Measurements from ENCODE around the gene CASTOR2.
"Not testable (repeated sequence)": the region's sequence is repeated elsewhere in the genome, so short reads cannot be mapped to it uniquely, and the experiment has no call there.

CASTOR2 gene

DNA sequence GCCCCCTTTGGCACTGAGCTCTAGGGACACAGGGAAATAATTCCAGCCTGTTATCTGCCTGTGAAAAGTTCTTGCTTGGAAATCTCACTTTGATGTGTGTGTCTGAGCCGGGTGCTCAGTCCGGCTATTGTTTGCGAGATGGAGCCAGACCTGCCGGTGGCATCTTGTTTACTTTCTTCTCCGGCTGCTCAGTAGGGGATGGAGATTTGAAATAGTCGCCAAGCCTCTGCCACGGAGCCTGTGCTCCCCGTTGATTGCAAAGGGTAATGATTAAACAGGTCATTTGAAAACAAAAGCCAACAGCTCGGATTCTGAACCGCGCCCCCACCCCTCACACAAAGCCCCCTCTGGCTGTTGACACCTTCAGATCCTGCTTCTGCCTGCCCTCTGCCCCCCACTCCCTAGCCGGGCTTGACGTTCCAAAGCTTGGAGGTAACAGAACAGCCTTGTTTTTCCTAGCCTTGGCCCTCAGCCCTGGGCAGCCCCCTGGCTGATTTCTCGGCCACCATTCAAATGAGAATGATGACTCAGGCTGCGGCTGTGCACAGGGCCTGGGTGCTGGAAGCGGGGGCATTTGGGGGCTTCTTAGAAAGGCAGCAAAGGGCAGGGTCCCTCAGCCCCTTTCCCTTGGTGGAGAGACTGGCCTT lies 1.8 kb downstream of the CASTOR2 start:
- H3K36me3 Mint-ChIP-seq (ENCODE audit: insufficient read depth); H3K27me3 Mint-ChIP-seq; H3K4me1 Mint-ChIP-seq (ENCODE audit: low read depth in 2 of 2); H3K27ac Mint-ChIP-seq; ATAC-seq (replicated peaks); H3K9me3 Mint-ChIP-seq; DNase-seq; H3K4me3 Mint-ChIP-seq: not testable (repeated sequence)

DNA sequence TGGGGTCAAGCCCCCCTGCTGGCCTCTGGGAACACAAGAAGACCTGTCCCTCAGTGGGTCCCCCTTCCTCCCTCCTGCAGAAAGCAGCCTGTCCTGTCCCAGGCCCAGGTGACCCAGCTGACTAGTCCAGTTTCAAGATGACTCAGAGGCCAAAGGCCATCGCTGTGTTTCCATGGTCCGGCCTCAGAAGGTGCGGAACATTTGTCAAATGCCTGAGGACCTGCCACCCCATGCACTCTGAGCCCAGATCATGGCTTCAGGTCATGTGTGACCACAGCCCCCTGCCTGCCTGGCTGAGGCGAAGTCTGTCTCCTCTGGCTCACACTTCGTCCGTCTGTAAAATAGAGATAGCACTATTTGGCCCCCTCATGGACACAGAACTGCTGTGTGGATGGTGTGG lies 2.4 kb downstream of the CASTOR2 start:
- not testable (repeated sequence) for H3K27ac Mint-ChIP-seq; H3K4me1 Mint-ChIP-seq (ENCODE audit: low read depth in 2 of 2); H3K36me3 Mint-ChIP-seq (ENCODE audit: insufficient read depth); ATAC-seq (replicated peaks); H3K4me3 Mint-ChIP-seq; H3K27me3 Mint-ChIP-seq; DNase-seq; H3K9me3 Mint-ChIP-seq

DNA sequence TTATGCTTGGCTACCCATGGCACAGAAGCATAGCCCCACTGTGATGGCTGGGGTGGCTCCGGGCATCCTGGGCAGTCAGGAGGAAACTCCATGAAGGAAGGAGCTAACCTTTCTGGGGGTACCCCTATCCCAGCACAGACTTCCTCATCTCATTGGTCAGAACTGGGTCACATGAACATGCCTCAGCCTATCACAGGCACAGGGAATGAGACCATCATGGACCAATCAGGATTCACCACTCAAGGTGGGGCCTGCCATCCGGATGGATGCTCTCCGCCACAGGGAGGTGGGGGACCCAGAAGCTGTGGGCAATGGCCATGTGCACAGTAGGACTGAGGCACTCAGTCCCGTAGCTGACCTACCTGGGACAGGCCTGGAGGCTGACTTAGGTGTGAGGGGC lies 6.9 kb downstream of the CASTOR2 start:
- not testable (repeated sequence) for H3K4me3 Mint-ChIP-seq

DNA sequence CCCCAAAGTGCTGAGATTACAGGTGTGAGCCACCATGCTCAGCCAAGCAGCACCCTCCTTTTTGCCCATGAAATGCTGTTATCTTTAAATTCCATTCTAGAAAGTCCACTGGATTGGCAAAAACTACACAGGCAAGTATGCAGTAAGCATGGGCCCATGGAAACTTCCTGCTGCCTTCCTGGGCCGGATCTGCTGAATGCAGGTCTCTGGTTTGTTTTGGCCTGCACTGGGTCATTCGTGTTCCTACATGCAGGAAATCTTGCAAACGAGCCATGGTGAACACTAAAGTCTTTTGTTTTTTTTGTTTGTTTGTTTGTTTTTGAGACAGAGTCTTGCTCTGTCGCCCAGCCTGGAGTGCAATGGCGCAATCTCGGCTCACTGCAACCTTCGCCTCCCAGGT lies 7.9 kb downstream of the CASTOR2 start:
- not testable (repeated sequence) for DNase-seq; ATAC-seq (replicated peaks); H3K27ac Mint-ChIP-seq; H3K36me3 Mint-ChIP-seq (ENCODE audit: insufficient read depth); H3K27me3 Mint-ChIP-seq; H3K4me1 Mint-ChIP-seq (ENCODE audit: low read depth in 2 of 2); H3K9me3 Mint-ChIP-seq; H3K4me3 Mint-ChIP-seq

More for the DNA sequence above, 6.9 kb downstream of the CASTOR2 start:
- H3K36me3 Mint-ChIP-seq (ENCODE audit: insufficient read depth); DNase-seq; H3K27ac Mint-ChIP-seq; H3K4me1 Mint-ChIP-seq (ENCODE audit: low read depth in 2 of 2); H3K27me3 Mint-ChIP-seq; H3K9me3 Mint-ChIP-seq; ATAC-seq (replicated peaks): not testable (repeated sequence)

DNA sequence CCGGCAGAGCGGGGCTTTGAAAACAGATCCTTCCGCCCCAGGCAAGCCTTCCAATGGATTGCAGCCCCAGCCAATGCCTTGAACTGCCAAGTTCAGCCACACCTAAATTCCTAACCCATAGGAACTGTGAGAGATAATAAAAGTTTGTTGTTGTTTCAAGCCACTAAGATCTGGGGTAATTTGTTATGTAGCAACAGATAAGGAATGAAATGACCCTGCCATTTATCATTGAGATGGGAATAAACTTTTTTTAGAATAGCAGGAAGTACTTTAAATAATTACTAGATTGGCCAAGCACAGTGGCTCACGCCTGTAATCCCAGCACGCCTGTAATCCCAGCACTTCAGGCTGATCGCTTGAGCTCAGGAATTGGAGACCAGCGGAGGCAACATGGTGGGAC lies 11.5 kb downstream of the CASTOR2 start:
- H3K4me1 Mint-ChIP-seq (ENCODE audit: low read depth in 2 of 2); H3K36me3 Mint-ChIP-seq (ENCODE audit: insufficient read depth); H3K27me3 Mint-ChIP-seq; H3K9me3 Mint-ChIP-seq; H3K4me3 Mint-ChIP-seq; ATAC-seq (replicated peaks); DNase-seq; H3K27ac Mint-ChIP-seq: not testable (repeated sequence)

DNA sequence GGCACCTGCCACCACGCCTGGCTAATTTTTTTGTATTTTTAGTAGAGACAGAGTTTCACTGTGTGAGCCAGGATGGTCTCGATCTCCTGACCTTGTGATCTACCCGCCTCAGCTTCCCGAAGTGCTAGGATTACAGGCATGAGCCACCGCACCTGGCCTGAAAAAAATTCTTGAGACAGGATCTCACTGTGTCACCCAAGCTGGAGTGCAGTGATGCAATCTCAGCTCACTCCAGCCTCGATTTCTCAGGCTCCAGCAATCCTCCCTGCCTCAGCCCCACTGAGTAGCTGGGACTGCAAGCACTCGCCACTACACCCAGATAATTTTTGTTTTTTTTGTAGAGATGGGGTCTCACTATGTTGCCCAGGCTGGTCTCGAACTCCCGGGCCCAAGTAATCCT lies 13.0 kb downstream of the CASTOR2 start:
- DNase-seq; ATAC-seq (replicated peaks); H3K36me3 Mint-ChIP-seq (ENCODE audit: insufficient read depth); H3K9me3 Mint-ChIP-seq; H3K27ac Mint-ChIP-seq; H3K4me1 Mint-ChIP-seq (ENCODE audit: low read depth in 2 of 2); H3K27me3 Mint-ChIP-seq; H3K4me3 Mint-ChIP-seq: not testable (repeated sequence)

DNA sequence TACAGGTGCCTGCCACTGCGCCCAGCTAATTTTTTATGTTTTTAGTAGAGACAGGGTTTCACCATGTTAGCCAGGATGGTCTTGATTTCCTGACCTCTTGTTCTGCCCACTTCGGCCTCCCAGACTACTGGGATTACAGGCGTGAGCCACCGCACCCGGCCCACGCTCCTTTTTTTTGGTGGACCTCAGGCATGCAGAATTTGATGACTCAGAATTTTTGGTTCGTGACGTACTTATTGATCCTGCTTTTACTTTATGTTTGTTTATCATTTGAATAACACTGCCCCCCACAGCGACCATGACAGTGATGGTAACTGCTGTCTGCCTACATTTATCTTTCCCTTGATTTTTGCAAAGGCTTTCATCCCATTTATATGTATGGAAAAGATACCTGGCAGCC lies 23.9 kb downstream of the CASTOR2 start:
- not testable (repeated sequence) for H3K4me1 Mint-ChIP-seq (ENCODE audit: low read depth in 2 of 2); H3K36me3 Mint-ChIP-seq (ENCODE audit: insufficient read depth); DNase-seq; H3K27ac Mint-ChIP-seq; H3K9me3 Mint-ChIP-seq; ATAC-seq (replicated peaks); H3K27me3 Mint-ChIP-seq; H3K4me3 Mint-ChIP-seq

DNA sequence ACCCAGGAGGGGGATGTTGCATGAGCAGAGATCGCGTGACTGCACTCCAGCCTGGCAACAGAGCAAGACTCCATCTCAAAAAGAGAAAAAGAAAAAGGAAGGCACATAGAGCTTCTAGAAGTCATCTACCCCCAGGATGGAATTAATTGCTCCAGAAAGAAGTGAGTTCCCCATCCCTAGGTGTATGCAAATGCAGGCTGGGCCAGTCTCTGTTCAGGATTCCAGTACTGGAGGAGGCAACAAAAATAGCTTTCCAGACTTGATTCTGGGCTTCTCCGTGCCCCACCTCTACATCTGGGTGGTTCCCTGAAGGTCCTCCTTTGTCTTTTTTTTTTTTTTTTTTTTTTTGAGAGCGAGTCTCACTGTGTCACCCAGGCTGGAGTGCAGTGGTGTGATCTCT lies 28.6 kb downstream of the CASTOR2 start:
- Mint-ChIP-seq H3K27ac (no peak overlapping the region), H3K4me1 (ENCODE audit: low read depth in 2 of 2) (peaks cover 5 to 17% of the 10 kb centered on the region in 2 donors), H3K36me3 (ENCODE audit: insufficient read depth) (no peaks in the 10 kb centered on the region), H3K27me3 (no peaks in the 10 kb centered on the region), H3K9me3 (no peaks in the 10 kb centered on the region), H3K4me3 (no peak overlapping the region)
- DNase-seq = no peak
- no peak for ATAC-seq (replicated peaks)

DNA sequence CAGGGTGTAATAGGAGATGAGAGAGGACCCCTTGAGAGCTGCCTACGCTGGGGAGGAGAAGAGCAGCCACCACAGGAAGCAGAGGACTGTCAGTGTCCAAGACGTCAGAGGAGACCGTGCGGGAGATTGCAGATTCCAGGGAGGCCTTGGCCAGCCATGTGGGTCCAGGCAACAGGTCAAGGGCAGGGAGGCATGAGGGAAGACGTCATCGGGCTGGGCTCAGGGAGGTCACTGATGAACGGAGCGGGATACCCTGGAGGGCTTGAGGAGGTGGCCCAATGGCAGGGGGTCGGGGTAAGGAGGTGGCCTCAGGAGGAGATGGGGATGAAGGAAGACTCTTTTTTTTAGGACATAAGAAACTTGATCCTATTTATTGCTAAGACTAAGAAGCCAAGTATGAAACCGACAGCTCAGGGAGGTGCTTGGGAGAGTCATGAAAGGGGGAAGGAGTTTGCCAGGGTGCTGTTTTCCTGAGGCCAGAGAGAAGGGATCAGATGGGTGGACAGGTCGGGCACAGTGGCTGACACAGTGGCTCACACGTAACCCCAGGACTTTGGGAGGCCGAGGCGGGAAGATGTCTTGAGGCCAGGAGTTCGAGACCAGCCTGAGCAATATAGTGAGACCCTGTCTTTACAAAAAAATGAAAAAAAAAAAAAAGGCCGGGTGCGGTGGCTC lies 30.5 kb downstream of the CASTOR2 start:
- H3K9me3 Mint-ChIP-seq; ATAC-seq (replicated peaks); H3K4me3 Mint-ChIP-seq; H3K36me3 Mint-ChIP-seq (ENCODE audit: insufficient read depth); H3K27ac Mint-ChIP-seq; DNase-seq; H3K27me3 Mint-ChIP-seq: not testable (repeated sequence)
- H3K4me1 Mint-ChIP-seq (ENCODE audit: low read depth in 2 of 2) = peaks cover 5 to 17% of the 10 kb centered on the region in 2 donors

DNA sequence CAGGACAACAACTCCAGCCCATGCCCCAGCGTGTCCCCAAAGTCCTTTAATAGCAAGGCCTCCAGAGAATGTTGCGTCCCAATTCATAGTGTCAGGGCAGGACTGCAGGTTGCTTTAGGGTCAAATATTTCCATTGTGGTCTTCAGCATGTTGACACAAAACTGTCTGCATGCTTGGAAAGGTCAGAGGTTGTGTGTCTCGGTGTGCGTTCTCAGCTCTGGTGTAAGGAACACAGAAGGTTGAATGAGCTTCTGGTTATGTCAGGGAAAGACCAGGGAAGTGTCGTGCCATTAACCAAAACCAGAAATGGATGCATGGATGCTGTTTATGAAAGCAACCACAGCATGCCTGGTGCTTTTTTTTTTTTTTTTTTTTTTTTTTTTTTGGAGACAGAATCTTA lies 31.9 kb downstream of the CASTOR2 start:
- not testable (repeated sequence) for ATAC-seq (replicated peaks); H3K27me3 Mint-ChIP-seq; H3K9me3 Mint-ChIP-seq; DNase-seq; H3K4me3 Mint-ChIP-seq; H3K36me3 Mint-ChIP-seq (ENCODE audit: insufficient read depth); H3K27ac Mint-ChIP-seq
- peaks cover 6 to 16% of the 10 kb centered on the region in 2 donors for H3K4me1 Mint-ChIP-seq (ENCODE audit: low read depth in 2 of 2)

DNA sequence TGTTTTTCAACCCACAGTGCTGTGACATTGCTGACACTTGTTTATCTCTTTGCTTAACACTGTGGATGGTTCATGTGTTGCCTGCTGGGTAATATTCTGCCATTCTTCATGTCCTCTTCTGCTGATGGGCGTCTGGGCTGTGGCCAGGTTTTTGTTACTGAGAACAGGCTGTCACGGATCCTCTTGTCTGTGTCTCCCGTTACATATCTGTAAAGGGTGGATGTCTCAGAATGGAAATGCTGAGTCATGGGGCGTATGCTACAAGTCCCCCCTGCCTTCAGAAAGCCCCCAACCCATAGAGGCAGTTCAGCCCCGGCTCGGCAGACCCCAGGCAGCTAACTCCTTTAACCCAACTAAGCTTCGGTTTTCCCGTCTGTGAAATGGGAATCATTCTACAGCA lies 33.3 kb downstream of the CASTOR2 start:
- H3K27ac Mint-ChIP-seq = peak overlapping the region in 1 of 2 donors; percentile 28
- not testable (repeated sequence) for H3K4me1 Mint-ChIP-seq (ENCODE audit: low read depth in 2 of 2); DNase-seq; H3K36me3 Mint-ChIP-seq (ENCODE audit: insufficient read depth); H3K27me3 Mint-ChIP-seq; H3K4me3 Mint-ChIP-seq; ATAC-seq (replicated peaks); H3K9me3 Mint-ChIP-seq

DNA sequence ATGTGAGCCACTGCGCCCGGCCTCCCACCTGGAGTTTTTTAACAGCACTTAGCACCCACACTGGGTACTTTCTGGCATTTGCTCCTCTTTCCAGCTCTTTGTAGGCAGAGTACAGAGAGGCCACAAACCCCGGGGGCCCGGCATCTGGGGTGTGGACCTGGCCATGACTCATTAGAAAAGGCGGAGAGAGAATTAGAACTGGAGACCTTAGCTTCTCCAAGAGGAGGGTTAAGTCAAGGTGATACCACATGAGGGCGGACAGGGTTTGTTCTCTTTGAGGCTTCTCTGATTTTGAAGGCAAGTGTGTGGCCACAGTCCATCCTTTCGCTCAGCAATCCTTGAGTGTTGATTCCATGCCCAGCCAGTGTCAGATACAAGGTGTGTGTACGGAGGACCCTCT lies 36.9 kb downstream of the CASTOR2 start:
- peak overlapping the region in 1 of 2 donors; percentile 44 for H3K27ac Mint-ChIP-seq
- H3K27me3 Mint-ChIP-seq; H3K9me3 Mint-ChIP-seq; H3K36me3 Mint-ChIP-seq (ENCODE audit: insufficient read depth); H3K4me1 Mint-ChIP-seq (ENCODE audit: low read depth in 2 of 2); DNase-seq; ATAC-seq (replicated peaks); H3K4me3 Mint-ChIP-seq: not testable (repeated sequence)

DNA sequence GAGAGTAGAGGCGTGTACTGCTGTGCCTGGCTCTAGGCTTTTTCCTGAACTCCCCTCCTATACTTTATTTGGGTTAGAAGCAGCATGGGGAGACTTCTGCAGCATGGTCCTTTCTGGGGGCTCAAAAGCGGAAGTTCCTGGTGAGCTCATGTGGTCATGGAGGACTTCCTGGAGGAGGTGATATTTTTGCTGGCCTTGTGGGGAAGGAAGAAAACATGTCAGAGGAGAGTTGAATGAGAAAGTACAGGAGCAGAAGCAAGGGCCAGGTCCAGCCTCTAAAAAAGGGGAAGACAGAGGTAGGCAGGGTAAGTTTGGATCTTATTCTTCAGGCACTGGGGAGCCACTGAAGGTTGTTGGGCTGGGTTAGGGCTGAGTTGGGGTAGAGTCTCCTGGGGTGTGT lies 45.5 kb downstream of the CASTOR2 start:
- ATAC-seq (replicated peaks) (no peak), DNase-seq (no peak)
- H3K27ac Mint-ChIP-seq = peak overlapping the region in 1 of 2 donors; percentile 16
- no peak overlapping the region for H3K4me3 Mint-ChIP-seq
- H3K4me1 Mint-ChIP-seq (ENCODE audit: low read depth in 2 of 2) = peaks cover 0 to 3% of the 10 kb centered on the region in 2 donors
- H3K36me3 Mint-ChIP-seq (ENCODE audit: insufficient read depth) = peaks cover 6% of the 10 kb centered on the region
- no peaks in the 10 kb centered on the region for H3K9me3 Mint-ChIP-seq
- no peaks in the 10 kb centered on the region for H3K27me3 Mint-ChIP-seq

DNA sequence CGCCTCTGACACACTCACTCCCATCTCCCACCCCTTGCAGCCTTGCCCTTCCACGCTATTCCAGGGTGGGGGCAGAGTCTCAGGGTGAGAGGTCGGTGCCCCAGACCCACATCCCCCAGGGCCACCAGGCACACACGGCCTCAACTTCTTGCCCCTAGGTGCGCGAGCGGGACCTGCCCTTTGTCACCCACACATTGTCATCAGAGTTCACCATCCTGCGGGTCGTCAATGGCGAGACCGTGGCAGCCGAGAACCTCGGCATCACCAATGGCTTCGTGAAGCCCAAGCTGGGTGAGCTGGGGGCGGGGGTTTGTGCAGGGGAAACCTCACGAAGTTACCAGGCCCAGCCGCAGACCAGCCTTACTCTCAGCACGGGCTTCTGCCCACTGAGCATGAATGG lies 53.3 kb downstream of the CASTOR2 start:
- peak overlapping the region in 1 of 2 donors; percentile 35 for H3K27ac Mint-ChIP-seq
- H3K4me3 Mint-ChIP-seq = no peak overlapping the region
- H3K27me3 Mint-ChIP-seq = no peaks in the 10 kb centered on the region
- no peaks in the 10 kb centered on the region for H3K4me1 Mint-ChIP-seq (ENCODE audit: low read depth in 2 of 2)
- no peaks in the 10 kb centered on the region for H3K36me3 Mint-ChIP-seq (ENCODE audit: insufficient read depth)
- DNase-seq = no peak
- no peak for ATAC-seq (replicated peaks)
- no peaks in the 10 kb centered on the region for H3K9me3 Mint-ChIP-seq
